K562 (cell line): ENCODE measurements around the gene COPS8. TPM values are rescaled to one million over a fixed set of nuclear protein-coding genes. Genes with fewer than 3 reads are reported as not detected.
A peak's percentile ranks its signal among the peaks of the same experiment; 100 is the strongest.

Experiments
- CEBPG ChIP-seq, 3 experiments: fragments of 200-800 bp in 1 of 3; sonication (Bioruptor generic) in 1 of 3; sonication (generic) in 1 of 3; formaldehyde crosslinking in 1 of 3; IDR thresholded peaks in 2 of 3; conservative IDR thresholded peaks in 1 of 3; 2 replicates each; pipeline versions ENCODE4 v1.6.1 to v1.8.0; 2016 to 2022; ENCODE audit warnings: missing compliant biosample characterization in 2 of 3, missing genetic modification characterization in 2 of 3, mild to moderate bottlenecking in 1 of 3, missing genetic modification reagents in 1 of 3
- MYC ChIP-seq, 2 experiments: fragments of 250-450 bp in 1 of 2; sonication (Bioruptor Pico) in 1 of 2; IDR thresholded peaks; 2 replicates each; pipeline versions ENCODE4 v1.5.1 to v1.6.1; 2012 to 2021; ENCODE audit warnings: low read depth in 2 of 2, borderline replicate concordance in 1 of 2, improper control_type of control experiment in 1 of 2, low read length in 1 of 2, mild to moderate bottlenecking in 1 of 2, moderate library complexity in 1 of 2
- PHF8 ChIP-seq: fragments of 200-600 bp; sonication (generic); IDR thresholded peaks from 2 replicates; pipeline ENCODE4 v1.6.1; 2012; ENCODE audit warnings: mixed run types, mild to moderate bottlenecking, inconsistent platforms, low read length, moderate library complexity, borderline replicate concordance
- RBM25 ChIP-seq: fragments of 200-400 bp; formaldehyde crosslinking; IDR thresholded peaks from 2 replicates; pipeline ENCODE4 v1.6.1; 2018; ENCODE audit warnings: low read length, low read depth, moderate library complexity; ENCODE audit not compliant: severe bottlenecking
- SMC3 ChIP-seq: conservative IDR thresholded peaks from 2 replicates; pipeline ENCODE4 v1.6.1; 2011; ENCODE audit warnings: low read depth, low read length, improper control_type of control experiment; ENCODE audit not compliant: insufficient read depth
- SP2 ChIP-seq: IDR thresholded peaks from 2 replicates; pipeline ENCODE4 v1.6.1; 2011; ENCODE audit warnings: mild to moderate bottlenecking, low read depth, low read length, moderate library complexity; ENCODE audit not compliant: poor library complexity, severe bottlenecking; ENCODE audit errors: extremely low read depth
- ZBTB1 ChIP-seq: sonication (generic); formaldehyde crosslinking; IDR thresholded peaks from 2 replicates; pipeline ENCODE4 v1.8.1; 2023; ENCODE audit warnings: missing genetic modification reagents, low read depth, mild to moderate bottlenecking, borderline replicate concordance
- polyA plus RNA-seq, 8 experiments: library from polyadenylated mRNA; depleted of rRNA in 4 of 8; stranded (reverse) in 5 of 8; unstranded in 3 of 8; fragments of >200 nt; fragmentation: Nextera tagmentation in 2 of 8; fragmentation: Illumina TruSeq in 1 of 8; extraction: Ambion mirVana in 2 of 8; extraction: Trizol in 1 of 8; gene quantifications; 2 replicates each; pipeline versions ENCODE4 v1.2.1 to v1.2.3, GENCODE V29; 2011 to 2014; ENCODE audit warnings: inconsistent platforms in 1 of 8, missing spikeins in 1 of 8
- total RNA-seq, 7 experiments: library from RNA; depleted of rRNA in 6 of 7; stranded (reverse); fragments of >200 nt in 6 of 7; fragmentation: Illumina TruSeq in 2 of 7; extraction: Trizol in 2 of 7; gene quantifications; 2 replicates each; pipeline versions ENCODE4 v1.2.1 to v1.2.3, GENCODE V29; 2011 to 2021; ENCODE audit warnings: low replicate concordance in 1 of 7
- TF ChIP-seq, protein P1 (sequence below), 2 experiments: IDR thresholded peaks; 2 replicates each; pipeline ENCODE4 v1.6.1; 2011; ENCODE audit warnings: borderline replicate concordance in 1 of 2, control low read depth in 1 of 2, low read depth in 1 of 2, low read length in 1 of 2, mild to moderate bottlenecking in 1 of 2, mixed read lengths in 1 of 2, moderate library complexity in 1 of 2; ENCODE audit not compliant: insufficient read depth in 1 of 2, insufficient read length in 1 of 2, poor library complexity in 1 of 2, severe bottlenecking in 1 of 2; ENCODE audit errors: extremely low read depth in 1 of 2
- TF ChIP-seq, protein P2 (sequence below), 2 experiments: fragments of 450-650 bp; formaldehyde crosslinking in 1 of 2; IDR thresholded peaks; 2 replicates each; pipeline versions ENCODE4 v1.4.0 to v1.6.1; 2014 to 2020; ENCODE audit warnings: mild to moderate bottlenecking in 2 of 2, borderline replicate concordance in 1 of 2, low read depth in 1 of 2
- TF ChIP-seq, protein P3 (sequence below), 2 experiments: fragments of 450-650 bp; conservative IDR thresholded peaks; 2 replicates each; pipeline ENCODE4 v1.6.1; 2017; ENCODE audit warnings: mild to moderate bottlenecking in 2 of 2, moderate library complexity in 2 of 2

COPS8 gene
- total and polyA plus RNA-seq, 9 of the 15 experiments (the other 6 are each of a cell fraction or from before 2014, with no cell fraction given): 28.2 to 97.3 (median 58.9) TPM

DNA sequence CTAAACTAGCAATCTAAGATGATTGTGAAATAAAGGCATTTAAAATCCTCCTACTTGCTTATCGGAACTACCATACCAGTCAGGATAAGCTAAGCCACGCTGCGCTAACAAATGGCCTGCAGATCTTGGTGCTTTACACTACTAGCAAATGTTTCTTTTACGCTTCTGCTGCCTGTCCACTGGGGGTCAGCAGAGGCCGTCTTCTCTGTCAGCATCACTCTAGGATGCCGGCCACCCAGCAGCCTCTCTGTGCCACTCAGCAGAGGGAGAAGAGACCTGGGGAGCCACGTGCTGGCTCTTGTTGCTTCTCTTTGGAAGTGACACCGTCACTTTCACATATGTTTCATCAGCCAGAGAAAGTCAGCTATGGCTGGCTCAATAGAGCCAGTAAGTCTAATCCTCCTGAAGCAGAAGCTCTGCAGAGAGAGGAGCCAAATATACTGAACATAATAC lies 36.6 kb downstream of the COPS8 start (continued):
- TF ChIP-seq, protein P1, sequence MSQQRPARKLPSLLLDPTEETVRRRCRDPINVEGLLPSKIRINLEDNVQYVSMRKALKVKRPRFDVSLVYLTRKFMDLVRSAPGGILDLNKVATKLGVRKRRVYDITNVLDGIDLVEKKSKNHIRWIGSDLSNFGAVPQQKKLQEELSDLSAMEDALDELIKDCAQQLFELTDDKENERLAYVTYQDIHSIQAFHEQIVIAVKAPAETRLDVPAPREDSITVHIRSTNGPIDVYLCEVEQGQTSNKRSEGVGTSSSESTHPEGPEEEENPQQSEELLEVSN (IDR thresholded peaks at IDR 0.05; ENCODE audit: borderline replicate concordance in 1 of 2, extremely low read depth in 1 of 2, insufficient read depth in 1 of 2, insufficient read length in 1 of 2, low read depth in 1 of 2, low read length in 1 of 2, poor library complexity in 1 of 2, severe bottlenecking in 1 of 2): peak in 1 of 2 experiments; percentile 27
- TF ChIP-seq PHF8: no peak
- TF ChIP-seq, protein P2, sequence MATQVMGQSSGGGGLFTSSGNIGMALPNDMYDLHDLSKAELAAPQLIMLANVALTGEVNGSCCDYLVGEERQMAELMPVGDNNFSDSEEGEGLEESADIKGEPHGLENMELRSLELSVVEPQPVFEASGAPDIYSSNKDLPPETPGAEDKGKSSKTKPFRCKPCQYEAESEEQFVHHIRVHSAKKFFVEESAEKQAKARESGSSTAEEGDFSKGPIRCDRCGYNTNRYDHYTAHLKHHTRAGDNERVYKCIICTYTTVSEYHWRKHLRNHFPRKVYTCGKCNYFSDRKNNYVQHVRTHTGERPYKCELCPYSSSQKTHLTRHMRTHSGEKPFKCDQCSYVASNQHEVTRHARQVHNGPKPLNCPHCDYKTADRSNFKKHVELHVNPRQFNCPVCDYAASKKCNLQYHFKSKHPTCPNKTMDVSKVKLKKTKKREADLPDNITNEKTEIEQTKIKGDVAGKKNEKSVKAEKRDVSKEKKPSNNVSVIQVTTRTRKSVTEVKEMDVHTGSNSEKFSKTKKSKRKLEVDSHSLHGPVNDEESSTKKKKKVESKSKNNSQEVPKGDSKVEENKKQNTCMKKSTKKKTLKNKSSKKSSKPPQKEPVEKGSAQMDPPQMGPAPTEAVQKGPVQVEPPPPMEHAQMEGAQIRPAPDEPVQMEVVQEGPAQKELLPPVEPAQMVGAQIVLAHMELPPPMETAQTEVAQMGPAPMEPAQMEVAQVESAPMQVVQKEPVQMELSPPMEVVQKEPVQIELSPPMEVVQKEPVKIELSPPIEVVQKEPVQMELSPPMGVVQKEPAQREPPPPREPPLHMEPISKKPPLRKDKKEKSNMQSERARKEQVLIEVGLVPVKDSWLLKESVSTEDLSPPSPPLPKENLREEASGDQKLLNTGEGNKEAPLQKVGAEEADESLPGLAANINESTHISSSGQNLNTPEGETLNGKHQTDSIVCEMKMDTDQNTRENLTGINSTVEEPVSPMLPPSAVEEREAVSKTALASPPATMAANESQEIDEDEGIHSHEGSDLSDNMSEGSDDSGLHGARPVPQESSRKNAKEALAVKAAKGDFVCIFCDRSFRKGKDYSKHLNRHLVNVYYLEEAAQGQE (IDR thresholded peaks at IDR 0.05; ENCODE audit: borderline replicate concordance): peak; percentile 11; the same call in 1 of the 2 replicates
- TF ChIP-seq, protein P2 (CRISPR knock-in tag; IDR thresholded peaks at IDR 0.05; ENCODE audit: low read depth): no peak
- 0 out of 2 replicates have a peak, but pooled peaks have one; percentile 4 for TF ChIP-seq SMC3
- peak; percentile 53 for TF ChIP-seq RBM25
- no peak for TF ChIP-seq ZBTB1 (CRISPR knock-in tag)
- TF ChIP-seq SP2: peak; percentile 13
- TF ChIP-seq CEBPG (CRISPR knock-in tag; IDR thresholded peaks at IDR 0.05): no peak
- 0 out of 4 replicates have a peak, but pooled peaks of 1 of the 2 experiments have one; percentile 13 for TF ChIP-seq CEBPG (tag; conservative IDR thresholded peaks at IDR 0.05 in 1 of 2, IDR thresholded peaks at IDR 0.05 in 1 of 2)
- TF ChIP-seq, protein P3, sequence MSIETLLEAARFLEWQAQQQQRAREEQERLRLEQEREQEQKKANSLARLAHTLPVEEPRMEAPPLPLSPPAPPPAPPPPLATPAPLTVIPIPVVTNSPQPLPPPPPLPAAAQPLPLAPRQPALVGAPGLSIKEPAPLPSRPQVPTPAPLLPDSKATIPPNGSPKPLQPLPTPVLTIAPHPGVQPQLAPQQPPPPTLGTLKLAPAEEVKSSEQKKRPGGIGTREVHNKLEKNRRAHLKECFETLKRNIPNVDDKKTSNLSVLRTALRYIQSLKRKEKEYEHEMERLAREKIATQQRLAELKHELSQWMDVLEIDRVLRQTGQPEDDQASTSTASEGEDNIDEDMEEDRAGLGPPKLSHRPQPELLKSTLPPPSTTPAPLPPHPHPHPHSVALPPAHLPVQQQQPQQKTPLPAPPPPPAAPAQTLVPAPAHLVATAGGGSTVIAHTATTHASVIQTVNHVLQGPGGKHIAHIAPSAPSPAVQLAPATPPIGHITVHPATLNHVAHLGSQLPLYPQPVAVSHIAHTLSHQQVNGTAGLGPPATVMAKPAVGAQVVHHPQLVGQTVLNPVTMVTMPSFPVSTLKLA (conservative IDR thresholded peaks at IDR 0.05): 0 out of 4 replicates have a peak, but pooled peaks of 1 of the 2 experiments have one; percentile 22
- peak; percentile 13; the same call in 1 of the 2 replicates for TF ChIP-seq MYC (IDR thresholded peaks at IDR 0.05; ENCODE audit: low read depth, low read length)
- no peak for TF ChIP-seq MYC (CRISPR knock-in tag; IDR thresholded peaks at IDR 0.05; ENCODE audit: borderline replicate concordance, low read depth)
- TF ChIP-seq, all 486 proteins: peak for 13
